Measurements from ENCODE around the gene C14orf119. TPM values are rescaled to one million over a fixed set of nuclear protein-coding genes. Genes with fewer than 3 reads are reported as not detected.

C14orf119 gene, protein sequence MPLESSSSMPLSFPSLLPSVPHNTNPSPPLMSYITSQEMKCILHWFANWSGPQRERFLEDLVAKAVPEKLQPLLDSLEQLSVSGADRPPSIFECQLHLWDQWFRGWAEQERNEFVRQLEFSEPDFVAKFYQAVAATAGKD
- 50.4 TPM for polyA plus RNA-seq (2013, experiment 1 of 2)
- 51.9 TPM for polyA plus RNA-seq (2013, experiment 2 of 2)

DNA sequence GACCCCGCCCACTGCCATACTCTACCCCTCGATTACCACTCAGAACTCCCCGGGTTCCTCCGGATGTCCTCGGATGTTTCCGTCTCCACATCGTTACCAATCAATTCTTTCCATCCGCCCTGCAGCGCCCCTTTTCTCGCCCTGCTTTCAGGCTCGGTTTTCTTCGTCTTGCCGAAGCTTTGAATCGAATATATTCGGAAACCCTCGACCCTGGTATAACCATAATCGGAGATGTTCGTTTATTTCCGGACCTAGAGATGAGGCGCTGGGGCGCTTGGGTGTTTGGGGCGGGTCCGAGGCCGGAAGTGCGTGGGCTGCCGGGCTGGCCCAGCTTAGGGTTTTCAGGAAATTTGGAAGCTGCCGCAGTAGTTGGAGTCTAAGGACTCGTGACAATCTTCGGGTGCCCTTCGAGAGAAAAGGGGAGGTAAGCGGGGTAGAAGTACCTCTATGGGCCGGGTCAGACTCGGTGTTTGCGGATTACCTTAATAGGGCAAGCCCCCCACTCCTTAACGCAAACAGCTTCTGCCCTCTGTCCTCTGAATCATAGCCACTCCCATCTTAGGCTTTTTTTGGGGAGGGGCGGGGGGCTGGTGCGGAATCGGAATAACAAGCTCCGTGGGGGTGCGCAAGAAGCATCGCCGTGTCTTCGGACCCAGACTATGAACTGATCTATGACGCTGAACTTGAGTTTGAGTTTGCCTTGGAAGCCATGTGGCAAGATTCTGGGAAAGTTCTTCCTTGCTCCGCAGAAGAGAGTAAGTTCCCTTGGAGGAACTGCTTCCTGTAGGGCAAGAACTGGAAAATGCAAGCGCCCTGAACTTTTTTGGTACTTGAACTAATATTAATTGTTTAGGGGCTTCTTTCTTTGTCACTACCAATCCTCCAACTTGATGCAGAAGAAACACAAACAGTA, at the start of gene C14orf119:
TSS of gene C14orf119 (plus strand) at position 310 of the 913 bp plus-strand sequence. CDS start 2,154 bp downstream, outside the sequence.
- Histone ChIP-seq H2AFZ (ENCODE audit: low read depth, low read length) (peak within 1 kb of the TSS; percentile 59), H3K14ac (ENCODE audit: low read length in 2 of 2) (peak within 1 kb of the TSS; percentile 59 to 94), H3K18ac (ENCODE audit: low read depth in 1 of 2, low read length in 2 of 2) (peak within 1 kb of the TSS; percentile 99 to 100), H2AK5ac (ENCODE audit: low read length, severe bottlenecking) (peak within 1 kb of the TSS; percentile 65), H3K27me3 (ENCODE audit: control insufficient read depth in 1 of 2, insufficient read depth in 1 of 2, low read length in 2 of 2) (no peaks in the 10 kb centered on the region), H2BK15ac (ENCODE audit: low read depth, poor library complexity, severe bottlenecking) (peak within 1 kb of the TSS; percentile 96), H3K4me2 (ENCODE audit: low read length, poor library complexity, severe bottlenecking) (peak within 1 kb of the TSS; percentile 74), H3K9ac (ENCODE audit: low read length) (peak within 1 kb of the TSS; percentile 92), H3K4me1 (ENCODE audit: control insufficient read depth, insufficient read depth, low read depth, low read length) (peaks cover 4% of the 10 kb centered on the region), H3K9me3 (ENCODE audit: control insufficient read depth, low read length) (no peaks in the 10 kb centered on the region), H3K27ac (ENCODE audit: low read length, poor library complexity, severe bottlenecking) (peak within 1 kb of the TSS; percentile 97), H2BK120ac (ENCODE audit: low read depth, low read length) (peak within 1 kb of the TSS; percentile 84), H3K23ac (ENCODE audit: low read length in 2 of 2) (peak within 1 kb of the TSS; percentile 30 to 92), H4K8ac (ENCODE audit: low read length) (peak within 1 kb of the TSS; percentile 100), H3K36me3 (ENCODE audit: control insufficient read depth in 1 of 2, insufficient read depth in 2 of 2, low read depth in 1 of 2, low read length in 2 of 2) (peaks cover 11 to 59% of the 10 kb centered on the region in 2 experiments), H3K79me1 (replicated peaks; ENCODE audit: low read length, poor library complexity, severe bottlenecking) (peaks cover 4% of the 10 kb centered on the region), H4K91ac (ENCODE audit: low read length) (peak within 1 kb of the TSS; percentile 99), H2BK5ac (ENCODE audit: low read depth, low read length, poor library complexity, severe bottlenecking) (peak within 1 kb of the TSS; percentile 99), H2BK12ac (ENCODE audit: low read length in 2 of 2) (peak within 1 kb of the TSS in 1 of 2 experiments; percentile 70), H3K4me3 (ENCODE audit: insufficient read depth in 1 of 2, low read depth in 1 of 2, low read length in 2 of 2) (peak within 1 kb of the TSS; percentile 84 to 99), H3K4ac (ENCODE audit: low read depth in 1 of 2, low read length in 2 of 2) (peak within 1 kb of the TSS; percentile 98 to 99)
- DNase-seq: peak; percentile 100
- WGBS: under 1% methylated on average over 41 of the region's 46 CpGs

DNA sequence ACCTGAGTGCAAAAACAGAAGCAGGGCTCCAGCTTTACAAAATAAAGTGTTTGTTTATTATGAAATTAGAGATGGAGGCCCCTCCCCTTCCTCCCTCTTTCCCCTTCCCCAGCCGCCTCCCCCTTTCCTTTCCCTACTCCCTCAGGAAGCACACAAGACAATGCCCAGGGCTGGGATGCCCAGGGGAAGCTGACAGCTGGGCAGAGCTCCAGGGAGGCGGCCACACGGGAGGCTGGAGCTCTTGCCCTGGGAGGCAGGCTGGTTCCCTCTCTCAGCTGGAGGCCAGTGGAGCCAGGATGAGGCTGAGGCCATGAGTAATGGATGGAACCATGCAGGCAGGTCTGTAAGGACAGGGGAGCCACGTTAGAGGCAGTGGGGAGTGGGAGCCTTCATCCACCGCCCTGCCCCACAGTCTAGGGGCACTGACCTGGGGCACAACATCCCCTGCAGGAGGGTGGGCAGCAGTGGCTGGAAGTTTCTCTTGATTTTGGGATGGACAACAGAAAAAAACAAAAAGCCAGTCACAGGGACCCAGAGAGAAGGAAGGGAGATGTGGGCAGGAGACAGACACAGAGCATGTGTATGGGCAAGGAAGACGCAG, 48.2 kb upstream of the C14orf119 start:
- H3K23ac ChIP-seq (ENCODE audit: low read length in 2 of 2): no peak overlapping the region
- no peak overlapping the region for H2BK120ac ChIP-seq (ENCODE audit: low read depth, low read length)
- peak overlapping the region; percentile 62 for H2AFZ ChIP-seq (ENCODE audit: low read depth, low read length)
- H3K14ac ChIP-seq (ENCODE audit: low read length in 2 of 2): peak overlapping the region in 1 of 2 experiments; percentile 63
- no peak overlapping the region for H3K4me2 ChIP-seq (ENCODE audit: low read length, poor library complexity, severe bottlenecking)
- no peak overlapping the region for H2BK12ac ChIP-seq (ENCODE audit: low read length in 2 of 2)
- peak overlapping the region in 1 of 2 experiments; percentile 49 for H3K18ac ChIP-seq (ENCODE audit: low read depth in 1 of 2, low read length in 2 of 2)
- H3K36me3 ChIP-seq (ENCODE audit: control insufficient read depth in 1 of 2, insufficient read depth in 2 of 2, low read depth in 1 of 2, low read length in 2 of 2): peaks cover 0 to 35% of the 10 kb centered on the region in 2 experiments
- H3K4me1 ChIP-seq (ENCODE audit: control insufficient read depth, insufficient read depth, low read depth, low read length): peaks cover 11% of the 10 kb centered on the region
- H4K91ac ChIP-seq (ENCODE audit: low read length): peak overlapping the region; percentile 45
- H3K9me3 ChIP-seq (ENCODE audit: control insufficient read depth, low read length): no peaks in the 10 kb centered on the region
- no peak overlapping the region for H4K8ac ChIP-seq (ENCODE audit: low read length)
- no peaks in the 10 kb centered on the region for H3K79me1 ChIP-seq (replicated peaks; ENCODE audit: low read length, poor library complexity, severe bottlenecking)
- no peak overlapping the region for H3K4ac ChIP-seq (ENCODE audit: low read depth in 1 of 2, low read length in 2 of 2)
- WGBS: 82% methylated on average over 6 of the region's 6 CpGs
- no peak overlapping the region for H3K27ac ChIP-seq (ENCODE audit: low read length, poor library complexity, severe bottlenecking)
- H2BK5ac ChIP-seq (ENCODE audit: low read depth, low read length, poor library complexity, severe bottlenecking): no peak overlapping the region
- DNase-seq: no peak
- no peak overlapping the region for H2AK5ac ChIP-seq (ENCODE audit: low read length, severe bottlenecking)
- H3K9ac ChIP-seq (ENCODE audit: low read length): no peak overlapping the region
- H3K27me3 ChIP-seq (ENCODE audit: control insufficient read depth in 1 of 2, insufficient read depth in 1 of 2, low read length in 2 of 2): no peaks in the 10 kb centered on the region
- no peak overlapping the region for H3K4me3 ChIP-seq (ENCODE audit: insufficient read depth in 1 of 2, low read depth in 1 of 2, low read length in 2 of 2)
- no peak overlapping the region for H2BK15ac ChIP-seq (ENCODE audit: low read depth, poor library complexity, severe bottlenecking)

- no peak overlapping the region for H3K4me2 ChIP-seq (ENCODE audit: low read length, poor library complexity, severe bottlenecking)
- no peak overlapping the region for H2BK120ac ChIP-seq (ENCODE audit: low read depth, low read length)
- H2BK5ac ChIP-seq (ENCODE audit: low read depth, low read length, poor library complexity, severe bottlenecking): no peak overlapping the region
- H2BK15ac ChIP-seq (ENCODE audit: low read depth, poor library complexity, severe bottlenecking): no peak overlapping the region
- H2AK5ac ChIP-seq (ENCODE audit: low read length, severe bottlenecking): no peak overlapping the region
- no peak overlapping the region for H4K8ac ChIP-seq (ENCODE audit: low read length)
- peaks cover 13% of the 10 kb centered on the region for H3K4me1 ChIP-seq (ENCODE audit: control insufficient read depth, insufficient read depth, low read depth, low read length)
- no peak overlapping the region for H3K4me3 ChIP-seq (ENCODE audit: insufficient read depth in 1 of 2, low read depth in 1 of 2, low read length in 2 of 2)
- no peak overlapping the region for H3K27ac ChIP-seq (ENCODE audit: low read length, poor library complexity, severe bottlenecking)
- H3K36me3 ChIP-seq (ENCODE audit: control insufficient read depth in 1 of 2, insufficient read depth in 2 of 2, low read depth in 1 of 2, low read length in 2 of 2): peaks cover 0 to 38% of the 10 kb centered on the region in 2 experiments
- 98% methylated on average over 80 of the region's 85 CpGs for WGBS
- H3K23ac ChIP-seq (ENCODE audit: low read length in 2 of 2): no peak overlapping the region
- no peak overlapping the region for H3K4ac ChIP-seq (ENCODE audit: low read depth in 1 of 2, low read length in 2 of 2)
- no peak overlapping the region for H3K14ac ChIP-seq (ENCODE audit: low read length in 2 of 2)
- no peak for DNase-seq
- no peaks in the 10 kb centered on the region for H3K9me3 ChIP-seq (ENCODE audit: control insufficient read depth, low read length)
- no peaks in the 10 kb centered on the region for H3K27me3 ChIP-seq (ENCODE audit: control insufficient read depth in 1 of 2, insufficient read depth in 1 of 2, low read length in 2 of 2)
- H2BK12ac ChIP-seq (ENCODE audit: low read length in 2 of 2): no peak overlapping the region
- no peaks in the 10 kb centered on the region for H3K79me1 ChIP-seq (replicated peaks; ENCODE audit: low read length, poor library complexity, severe bottlenecking)
- H2AFZ ChIP-seq (ENCODE audit: low read depth, low read length): no peak overlapping the region
- no peak overlapping the region for H4K91ac ChIP-seq (ENCODE audit: low read length)
- no peak overlapping the region for H3K18ac ChIP-seq (ENCODE audit: low read depth in 1 of 2, low read length in 2 of 2)
- H3K9ac ChIP-seq (ENCODE audit: low read length): no peak overlapping the region
Observed at GRCh38 chr14:23047751-23048693, 47.3 kb upstream of the C14orf119 start.
